COLO668 (cell line): ENCODE data around the gene LPCAT1.

Source experiments
- DNase-seq: peaks from one replicate; lab custom pipeline; 2025; ENCODE audit not compliant: unreplicated experiment; lab: John Stamatoyannopoulos, UW

LPCAT1 gene

DNA sequence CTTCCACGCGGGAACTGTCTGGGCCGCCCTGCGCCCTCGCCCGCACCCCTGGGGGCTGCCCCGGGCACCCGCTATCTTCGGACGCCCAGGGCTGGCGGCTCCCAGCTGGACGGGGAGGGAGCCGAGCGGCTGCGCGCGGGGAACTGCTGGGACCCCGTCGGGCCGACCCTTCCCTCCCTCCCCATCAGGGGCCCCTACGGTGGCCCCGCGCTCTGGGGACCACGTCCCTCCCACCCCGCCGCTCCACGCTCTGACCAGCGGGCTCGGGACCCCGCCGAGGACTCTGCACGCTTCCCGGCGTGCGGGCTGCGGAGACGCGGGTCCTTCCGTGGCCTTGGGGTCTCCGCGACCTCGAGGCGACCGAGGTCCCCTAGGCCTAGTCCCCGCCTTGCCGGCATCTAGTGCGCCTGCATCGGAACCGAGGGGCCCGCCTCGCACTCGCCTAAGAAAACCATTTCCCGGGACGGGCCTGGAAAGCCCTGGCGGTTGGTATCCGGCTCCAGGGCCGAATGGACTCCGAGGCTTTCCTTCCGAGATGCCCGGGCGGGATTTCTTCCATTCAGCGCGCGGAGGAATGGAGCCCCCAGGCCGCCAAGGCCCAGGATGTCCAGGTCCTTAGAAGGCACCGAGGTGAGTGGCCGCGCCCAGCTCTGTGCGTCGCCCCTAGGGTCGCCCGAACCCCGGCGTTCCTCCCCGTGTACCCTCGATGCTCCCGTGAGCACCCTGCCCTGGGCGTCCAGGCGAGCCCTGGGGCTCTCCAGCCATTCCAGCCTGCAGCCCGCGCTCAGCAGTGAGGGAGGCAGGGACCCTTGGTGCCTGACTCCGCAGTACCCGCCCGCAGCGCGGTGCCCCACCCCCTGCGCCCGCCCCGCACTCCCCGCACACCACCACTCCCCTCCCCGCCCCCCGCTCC, 77.8 kb downstream of the LPCAT1 start:
- DNase-seq, result no peak

DNA sequence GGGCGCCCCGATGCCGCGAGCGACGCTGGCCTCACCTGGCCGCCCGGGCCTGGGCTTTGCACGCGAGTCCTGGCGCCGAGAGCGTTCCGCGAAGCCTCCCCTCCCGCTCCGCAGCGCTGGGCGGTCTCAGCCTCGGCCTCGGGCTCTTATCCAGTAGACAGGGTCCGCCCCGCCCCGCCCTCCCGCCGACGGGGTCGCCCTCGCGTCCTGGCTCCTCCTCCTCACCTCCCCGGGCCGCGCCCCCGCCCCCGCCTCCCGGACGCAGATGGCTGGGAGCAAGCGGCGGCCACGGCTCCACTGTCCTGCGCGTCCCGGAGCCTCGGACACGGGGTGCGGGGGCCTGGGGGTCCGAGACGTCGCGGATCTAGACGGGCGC, 78.5 kb downstream of the LPCAT1 start, which contains the start of gene SLC6A3:
TSS of gene SLC6A3 (minus strand) at position 128 of the 376 bp plus-strand sequence. CDS start 2,243 bp downstream, outside the sequence.
- DNase-seq, result peak; percentile 73

DNA sequence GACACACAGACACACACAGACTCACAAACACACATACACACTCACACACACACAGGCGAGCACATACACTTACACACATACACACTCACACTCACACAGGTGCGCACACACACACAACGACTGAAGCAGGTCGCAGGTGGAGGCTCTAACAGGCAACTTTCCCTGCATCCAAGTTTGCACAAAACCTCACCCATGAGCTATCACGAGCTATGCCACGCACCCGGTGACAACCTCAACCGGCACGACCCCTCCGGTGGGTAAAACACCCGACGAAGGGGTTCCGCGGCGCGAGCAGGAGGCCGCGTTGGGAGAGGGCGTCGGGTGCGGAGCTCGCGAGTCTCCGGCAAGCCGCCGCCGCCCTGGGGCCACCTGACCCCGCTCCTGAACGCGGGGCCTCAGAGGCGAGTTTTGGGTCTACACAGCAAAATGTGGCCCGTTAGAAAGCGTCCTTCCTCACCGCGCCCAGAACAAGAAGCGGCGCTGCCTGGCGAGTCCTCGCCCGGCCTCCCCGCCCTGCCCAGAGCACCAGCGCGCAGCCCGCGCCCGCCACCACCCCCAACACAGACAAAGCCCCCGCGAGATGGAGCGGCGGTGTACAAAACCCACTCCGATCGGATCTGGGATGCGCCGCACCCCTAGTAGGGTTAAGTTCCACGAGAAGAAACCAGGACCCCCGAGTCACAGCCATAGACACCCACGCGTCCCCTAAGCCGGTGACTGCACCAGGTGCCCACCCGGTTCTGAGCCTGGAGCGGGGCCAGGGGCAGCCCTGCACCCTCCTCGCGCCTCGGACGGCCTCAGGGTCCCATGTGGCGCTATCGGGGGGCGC, 79.2 kb downstream of the LPCAT1 start:
- no peak for DNase-seq

DNA sequence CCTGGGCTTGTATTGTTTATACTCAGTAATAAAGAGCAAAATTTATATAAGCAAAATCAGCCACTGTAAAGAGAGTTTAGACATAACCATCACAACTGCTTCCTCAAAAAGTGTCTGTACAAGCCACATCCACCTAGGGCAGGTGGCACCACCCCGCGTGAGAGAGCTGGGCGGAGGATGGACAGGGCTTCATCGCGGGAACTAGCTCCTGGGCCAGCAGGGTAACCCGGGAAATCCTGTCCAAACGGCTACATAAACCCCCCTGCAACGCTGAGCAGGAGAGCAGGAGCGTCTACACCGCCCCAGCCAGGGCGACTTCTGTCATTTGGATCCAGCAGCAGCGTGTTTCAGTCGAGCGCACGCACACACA, 79.8 kb downstream of the LPCAT1 start:
- DNase-seq, result peak; percentile 41

DNA sequence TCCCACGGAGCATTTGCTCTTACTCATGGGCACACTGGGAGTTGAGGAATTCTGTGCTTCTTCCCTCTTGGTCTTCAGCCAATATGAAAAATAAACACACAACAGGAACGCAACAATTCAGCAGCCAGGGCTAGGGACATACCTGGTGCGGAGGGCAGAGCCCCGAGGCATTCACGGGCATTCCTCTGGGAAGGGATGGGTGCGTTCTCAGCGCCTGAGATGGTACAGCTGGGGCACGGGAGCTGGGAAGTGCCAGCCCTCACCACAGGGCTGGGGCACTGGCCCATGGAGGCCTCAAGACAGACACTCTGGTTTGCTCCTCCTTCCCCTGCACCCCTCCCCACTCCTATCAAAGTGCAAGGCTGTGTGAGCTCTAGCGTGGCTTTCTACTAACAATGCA, 80.6 kb downstream of the LPCAT1 start:
- no peak for DNase-seq

DNA sequence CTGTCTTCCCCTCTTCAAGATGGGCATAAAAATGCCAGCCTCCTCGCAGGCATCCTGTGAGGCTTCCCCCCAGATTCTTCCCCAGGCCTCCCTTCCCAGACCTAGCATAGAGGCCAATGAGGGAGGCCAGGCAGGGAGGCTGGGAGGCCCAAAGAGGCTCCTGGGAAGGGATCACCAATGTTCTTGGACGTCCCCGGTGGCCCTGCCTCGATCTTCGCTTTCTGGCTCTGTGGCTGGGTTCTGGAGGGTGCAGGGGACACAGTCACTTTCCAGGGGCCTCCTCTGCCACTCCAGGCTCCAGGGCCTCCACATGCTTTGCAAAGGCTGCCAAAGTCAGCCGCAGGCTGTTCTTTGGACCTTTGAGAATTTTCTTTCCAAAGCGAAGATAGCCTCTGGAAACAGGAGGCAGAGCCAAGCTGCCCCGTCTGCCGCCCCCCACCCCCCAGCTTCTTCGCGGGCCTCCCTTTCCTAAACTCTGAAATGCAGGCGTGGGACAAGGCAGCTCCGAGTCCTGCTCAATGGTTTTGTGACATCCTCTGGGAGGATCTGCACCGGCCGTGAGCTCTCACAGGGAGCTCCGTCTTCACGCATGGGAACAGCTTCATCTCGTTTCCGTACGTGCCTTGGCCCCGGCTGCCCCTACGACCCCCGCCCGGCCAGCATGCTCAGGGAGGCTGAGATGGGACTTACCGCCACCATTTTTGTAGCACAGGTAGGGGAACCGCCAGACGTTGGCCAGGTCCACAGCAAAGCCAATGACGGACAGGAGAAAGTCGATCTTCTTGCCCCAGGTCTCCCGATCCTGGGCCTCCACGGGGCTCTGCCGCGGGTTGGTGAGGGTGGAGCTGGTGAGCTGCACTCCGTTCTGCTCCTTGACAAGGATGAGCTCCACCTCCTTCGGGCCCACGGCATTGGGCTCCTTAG, 81.3 kb downstream of the LPCAT1 start:
- no peak for DNase-seq

DNA sequence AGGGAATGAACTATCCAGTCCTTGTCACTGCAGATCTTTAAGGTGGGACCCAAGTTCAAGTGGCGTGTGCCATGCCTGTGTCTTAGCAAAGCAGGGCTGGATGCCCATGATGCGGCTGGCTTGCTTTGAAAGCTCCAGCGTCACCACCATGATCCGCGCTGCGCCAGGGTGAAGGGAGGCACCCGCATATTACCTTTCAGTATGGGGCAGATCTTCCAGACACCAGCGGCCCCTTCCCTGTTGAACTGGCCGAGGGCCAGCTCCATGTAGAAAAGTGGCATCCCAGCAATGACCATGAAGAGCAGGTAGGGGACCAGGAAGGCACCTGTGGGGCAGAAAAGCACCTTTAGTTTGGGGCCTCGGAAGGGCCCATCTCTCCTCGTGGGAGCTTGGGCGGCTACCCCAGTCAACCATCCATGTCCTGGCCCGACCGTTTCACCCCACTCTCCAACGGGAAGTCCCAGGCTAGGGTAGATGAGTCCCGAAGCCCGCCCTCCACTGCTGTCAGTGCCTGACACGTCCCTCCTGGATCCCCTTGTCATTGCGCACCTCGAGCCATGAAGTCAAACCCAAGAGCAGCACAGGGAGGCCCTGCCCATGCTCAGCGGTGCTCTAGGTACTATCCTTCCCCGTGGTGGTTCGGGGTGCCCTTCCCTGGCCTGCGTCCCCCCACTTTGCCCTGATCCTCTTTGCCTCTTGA, 82.4 kb downstream of the LPCAT1 start:
- DNase-seq, result no peak

DNA sequence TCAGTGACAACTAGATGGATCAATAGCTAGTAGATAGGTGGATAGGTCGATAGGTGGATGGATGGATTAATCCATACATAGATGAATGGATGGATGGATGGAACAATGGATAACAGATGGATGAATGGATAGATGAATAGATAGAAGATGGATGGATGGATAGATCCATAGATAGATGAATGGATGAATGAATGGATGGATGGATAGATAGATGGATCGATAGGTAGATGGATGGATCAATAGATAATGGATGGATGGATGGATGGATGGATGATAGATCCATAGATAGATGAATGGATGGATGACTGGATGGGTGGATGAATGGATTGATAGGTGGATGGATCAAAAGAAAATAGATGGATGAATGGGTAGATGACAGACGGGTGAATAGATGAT, 83.7 kb downstream of the LPCAT1 start:
- DNase-seq, result no peak

DNA sequence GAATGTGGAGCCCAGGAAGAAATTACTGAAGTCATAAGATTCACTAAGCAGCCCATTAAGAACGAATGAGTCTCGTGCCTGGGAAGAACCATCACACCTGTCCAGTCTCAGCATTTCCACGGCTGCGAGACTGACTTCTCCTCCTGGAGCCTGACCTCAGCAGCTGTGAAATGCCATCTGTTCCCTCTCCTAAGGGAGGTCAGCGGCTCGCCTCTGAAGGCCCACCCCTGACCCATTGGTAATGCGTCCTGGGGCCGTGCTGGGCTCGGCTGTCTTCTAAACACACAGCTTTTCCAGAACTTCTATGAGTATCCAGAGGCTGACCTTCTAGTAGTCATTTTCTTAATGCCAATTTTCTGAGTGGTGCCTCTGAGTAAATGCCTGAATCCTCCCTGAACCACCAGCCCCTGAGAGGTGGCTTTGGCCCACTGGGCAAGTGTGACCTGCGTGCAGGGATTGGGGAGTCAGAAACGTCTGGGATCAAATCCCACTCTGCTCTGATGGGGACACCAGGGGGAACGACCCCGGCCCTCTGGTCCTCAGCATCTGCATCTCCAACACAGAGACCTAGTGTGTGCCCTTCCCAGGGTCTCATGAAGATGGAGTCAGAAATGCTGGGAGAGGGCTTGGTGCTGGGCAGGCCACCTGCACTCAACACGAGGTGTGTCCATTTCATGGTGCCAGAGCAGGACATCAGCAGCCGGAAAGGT, 84.2 kb downstream of the LPCAT1 start:
- no peak for DNase-seq

DNA sequence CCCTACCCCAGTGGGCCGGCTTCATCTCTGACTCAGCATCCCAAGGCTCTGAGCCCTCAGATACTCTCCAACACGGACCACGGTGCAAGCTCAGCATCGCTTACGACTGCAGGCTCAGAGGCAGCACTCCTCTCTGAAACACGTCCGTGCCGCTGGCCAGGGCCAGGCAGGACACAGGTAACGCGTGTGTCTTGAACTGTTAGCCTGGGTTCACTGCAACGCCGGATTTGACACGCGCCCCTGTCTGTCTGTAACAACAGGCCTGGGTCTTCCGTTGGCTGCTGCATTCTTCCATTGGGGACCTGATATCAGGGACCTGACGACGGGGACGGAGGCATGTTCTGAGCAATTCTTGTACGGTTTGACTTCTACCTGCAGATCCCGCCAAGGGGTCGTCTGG, 84.9 kb downstream of the LPCAT1 start:
- DNase-seq, result no peak

DNA sequence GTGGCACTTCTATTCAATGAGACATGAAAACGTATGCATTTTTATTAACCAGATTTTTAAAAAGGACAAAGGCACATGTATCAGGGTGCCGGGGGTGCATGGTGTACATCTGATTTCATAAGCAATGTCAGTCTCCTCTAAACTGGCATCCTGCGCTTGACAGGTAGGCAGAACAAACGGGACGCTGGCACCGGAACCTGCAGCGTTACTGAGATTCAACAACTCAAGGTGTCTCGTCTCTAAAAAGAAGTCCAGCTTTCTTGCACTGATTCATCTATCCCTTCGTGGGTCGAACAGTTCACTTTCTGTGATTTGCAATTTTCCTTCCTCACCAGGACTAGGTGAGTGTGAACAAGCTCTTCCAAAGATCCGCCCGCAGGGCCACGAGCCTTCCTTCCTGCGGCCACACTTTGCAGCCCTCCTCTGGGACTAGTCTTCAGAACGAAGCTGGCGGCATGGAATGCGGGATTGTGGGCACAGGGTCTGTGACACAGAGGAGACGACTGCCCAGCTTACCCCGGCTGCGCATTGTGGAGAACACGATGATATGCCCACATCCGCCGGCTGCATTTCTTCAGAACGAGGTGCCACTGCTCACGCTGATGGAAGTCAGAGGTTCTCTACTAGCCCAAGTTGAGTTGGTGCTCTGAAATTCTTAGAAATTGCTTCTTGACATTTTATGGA, 85.7 kb downstream of the LPCAT1 start:
- DNase-seq, result no peak

DNA sequence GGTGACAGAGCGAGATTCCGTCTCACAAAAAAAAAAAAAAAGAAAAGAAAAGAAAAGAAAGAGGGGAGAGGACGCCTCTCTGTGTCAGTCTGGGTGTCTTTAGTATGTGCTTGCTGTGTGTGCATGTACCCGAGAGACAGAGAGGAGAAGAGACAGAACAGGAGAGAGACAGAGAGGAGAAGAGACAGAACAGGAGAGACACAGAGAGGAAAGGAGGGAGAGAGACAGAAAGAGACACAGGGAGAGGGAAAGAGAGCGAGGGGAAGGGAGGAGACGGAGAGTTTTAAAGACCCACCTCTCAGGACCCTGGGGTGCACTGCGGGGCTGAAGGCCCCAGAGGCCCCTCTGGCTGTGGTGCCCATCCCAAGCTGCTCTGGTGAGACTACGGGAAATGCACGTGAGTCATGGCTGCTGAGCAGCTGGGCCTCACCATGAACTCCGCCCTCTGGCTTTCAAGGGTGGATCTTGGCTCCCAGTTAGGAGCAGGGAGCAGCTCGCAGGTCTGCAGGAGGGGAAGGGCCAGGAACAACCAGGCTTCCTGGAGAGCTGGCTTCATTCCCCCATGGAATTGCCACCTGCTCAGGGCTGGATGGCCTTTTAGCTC, 86.4 kb downstream of the LPCAT1 start:
- peak; percentile 77 for DNase-seq

DNA sequence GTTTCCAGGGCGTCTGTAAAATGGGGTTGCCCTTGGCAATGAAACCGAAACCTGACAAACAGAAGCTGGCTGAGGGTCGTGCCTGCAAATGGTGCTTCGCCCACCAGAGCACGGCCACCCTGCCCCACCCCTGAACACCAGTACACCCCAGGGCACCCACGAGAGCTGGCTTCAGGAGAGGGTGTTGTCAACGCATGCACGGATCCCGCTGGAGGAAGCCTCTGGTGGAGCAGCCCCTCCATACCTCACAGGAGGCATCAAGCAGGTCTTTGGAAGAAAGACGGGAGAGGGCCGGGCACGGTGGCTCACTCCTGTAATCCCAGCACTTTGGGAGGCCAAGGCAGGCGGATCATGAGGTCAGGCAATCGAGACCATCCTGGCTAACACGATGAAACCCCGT, 87.1 kb downstream of the LPCAT1 start:
- no peak for DNase-seq

DNA sequence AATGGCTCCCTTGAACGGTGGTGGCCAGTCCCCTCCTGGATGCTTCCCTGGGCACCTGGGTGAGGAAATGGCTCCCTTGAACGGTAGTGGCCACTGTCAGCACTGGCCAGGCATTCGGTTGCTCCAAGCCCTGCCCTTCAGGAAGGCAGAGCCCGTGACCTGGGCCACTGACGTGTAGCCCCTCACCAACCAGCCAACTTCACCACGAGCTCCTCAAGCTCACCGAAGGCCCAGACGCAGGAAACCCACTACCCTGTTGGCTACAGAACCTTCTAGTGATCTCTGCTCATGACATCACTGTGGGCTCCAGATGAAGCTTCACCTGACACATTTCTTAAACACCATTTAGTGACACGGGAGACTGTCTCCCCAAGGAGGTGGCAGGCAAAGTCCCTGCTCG, 87.7 kb downstream of the LPCAT1 start:
- DNase-seq, result no peak

DNA sequence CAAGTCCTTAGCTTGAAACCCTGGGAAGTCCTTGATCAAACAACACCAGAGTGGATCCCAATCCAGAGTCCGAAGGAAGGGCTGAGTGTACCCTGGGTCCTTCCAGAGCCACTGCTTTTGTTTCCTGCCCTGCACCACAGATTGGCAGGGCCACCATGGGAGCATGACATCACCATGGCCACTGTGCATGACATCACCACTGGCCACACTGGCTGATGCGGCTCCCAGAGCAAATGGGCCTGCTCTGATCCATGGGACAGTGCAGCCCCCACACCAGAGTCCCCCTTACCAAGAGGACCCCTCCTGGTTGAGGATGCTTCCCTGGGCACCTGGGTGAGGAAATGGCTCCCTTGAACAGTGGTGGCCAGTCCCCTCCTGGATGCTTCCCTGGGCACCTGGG, 88.4 kb downstream of the LPCAT1 start:
- DNase-seq, result no peak

DNA sequence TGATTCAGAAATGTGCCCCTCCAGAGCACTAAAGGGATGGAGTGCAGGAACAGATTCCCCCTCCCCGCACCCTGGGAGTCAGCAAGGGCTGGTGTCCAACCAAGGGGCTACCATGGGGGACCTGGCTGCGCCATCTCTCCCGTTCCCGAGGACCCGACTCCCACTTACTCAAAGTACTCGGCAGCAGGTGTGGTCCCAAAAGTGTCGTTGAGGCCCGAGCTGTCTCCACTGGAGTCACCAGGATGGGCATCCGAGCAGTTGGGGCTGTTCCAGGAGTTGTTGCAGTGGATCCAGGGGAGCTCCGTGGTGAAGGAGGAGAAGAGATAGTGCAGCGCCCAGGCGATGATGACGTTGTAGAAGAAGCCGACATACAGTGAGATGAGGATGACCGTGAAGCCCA, 91.5 kb downstream of the LPCAT1 start:
- no peak for DNase-seq

DNA sequence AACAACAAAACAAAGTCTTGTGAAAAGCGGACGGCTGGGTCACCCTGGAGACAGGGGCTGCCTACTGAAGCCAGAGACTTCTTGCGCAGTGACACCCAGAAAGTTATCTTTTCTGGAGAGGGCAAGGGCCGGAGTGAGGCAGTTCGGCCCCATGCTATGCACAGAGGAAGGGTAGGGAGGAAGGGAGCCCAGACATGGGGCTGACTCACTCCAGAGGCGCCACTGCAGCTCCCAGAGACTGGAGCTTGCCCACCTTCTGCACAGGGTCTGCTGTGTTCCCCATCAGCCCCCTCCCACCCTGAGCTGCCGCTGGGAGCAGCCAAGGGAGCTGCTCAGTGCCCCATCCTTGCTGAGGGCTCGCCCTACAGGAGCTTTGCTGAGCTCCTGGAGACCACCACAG, 91.9 kb downstream of the LPCAT1 start:
- DNase-seq, result no peak

DNA sequence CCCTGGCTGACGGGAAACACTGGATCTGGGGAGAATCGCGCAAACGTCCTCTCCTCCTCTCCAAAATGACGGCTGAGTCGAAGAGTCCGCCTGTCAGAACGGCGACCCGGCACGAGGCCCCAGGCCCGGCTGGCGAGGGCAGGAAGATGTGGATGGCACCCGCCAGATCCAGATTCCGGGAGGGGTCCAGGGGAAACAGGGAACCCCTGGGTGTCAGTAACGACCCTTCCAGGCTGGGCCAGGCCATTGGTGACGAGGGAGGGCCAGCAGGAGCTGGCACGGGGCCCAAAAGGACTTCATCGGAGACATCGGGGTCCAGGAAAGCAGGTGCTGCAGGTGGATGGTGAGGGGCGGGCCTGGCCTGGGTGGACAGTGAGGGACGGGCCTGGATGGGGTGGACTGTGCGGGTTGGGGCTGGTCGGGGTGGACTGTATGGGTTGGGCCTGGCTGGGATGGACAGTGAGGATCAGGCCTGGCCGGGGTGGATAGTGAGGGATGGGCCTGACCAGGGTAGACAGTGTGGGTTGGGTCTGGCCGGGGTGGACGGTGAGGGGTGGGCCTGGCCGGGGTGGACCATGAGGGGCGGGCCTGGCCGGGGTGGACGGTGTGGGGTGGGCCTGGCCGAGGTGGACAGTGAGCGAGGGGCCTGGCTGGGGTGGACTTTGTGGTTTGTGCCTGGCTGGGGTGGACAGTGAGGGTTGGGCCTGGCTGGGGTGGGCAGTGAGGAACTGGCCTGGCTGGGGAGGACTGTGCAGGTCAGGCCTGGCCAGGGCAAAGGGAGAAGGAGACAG, 92.5 kb downstream of the LPCAT1 start:
- no peak for DNase-seq
